ENCODE results near the gene CSAG1.
"Not testable (repeated sequence)": the region's sequence is repeated elsewhere in the genome, so short reads cannot be mapped to it uniquely, and the experiment has no call there.

CSAG1 gene

DNA sequence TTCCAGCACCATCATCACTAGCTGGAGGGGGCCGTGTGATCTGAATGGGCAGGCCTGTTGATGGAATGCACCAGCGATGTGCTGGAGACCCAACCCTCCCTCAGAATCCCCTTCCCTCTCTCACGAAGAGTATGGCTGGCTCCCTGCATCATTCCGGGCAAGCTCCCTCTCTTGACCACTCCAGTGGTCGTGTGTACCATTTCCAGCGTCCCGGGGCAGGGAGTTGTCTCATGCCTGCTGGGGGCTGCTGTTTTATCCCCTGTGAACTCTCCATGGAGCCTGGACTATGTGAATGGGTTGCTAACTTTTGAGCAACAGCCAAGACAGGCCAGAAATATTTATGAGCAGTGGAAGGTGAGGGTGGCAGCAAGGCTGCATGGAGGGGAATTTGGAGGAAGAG lies 8.1 kb downstream of the CSAG1 start:
- Mint-ChIP-seq H3K36me3 (no peaks in the 10 kb centered on the region), H3K4me3 (no peak overlapping the region), H3K27me3 (peaks cover 4% of the 10 kb centered on the region), H3K27ac (no peak overlapping the region), H3K4me1 (no peaks in the 10 kb centered on the region), H3K9me3 (no peaks in the 10 kb centered on the region)
- ATAC-seq (ENCODE audit: low read depth): no peak
- no peak for DNase-seq (ENCODE audit: low spot score in 2 of 2)

- H3K9me3 Mint-ChIP-seq: not testable (repeated sequence)
Observed at GRCh38 chrX:152713815-152714787, 19.4 kb downstream of the CSAG1 start, which contains the start of gene MAGEA2B. TSS of gene MAGEA2B (plus strand) at chrX:152714628. CDS start at chrX:152717107, 2,479 bp downstream.

GRCh38 chrX:152713195-152713594 lies 20.3 kb downstream of the CSAG1 start:
- H3K4me3 Mint-ChIP-seq; H3K36me3 Mint-ChIP-seq; ATAC-seq (ENCODE audit: low read depth); H3K27ac Mint-ChIP-seq; H3K4me1 Mint-ChIP-seq; DNase-seq (ENCODE audit: low spot score in 2 of 2); H3K9me3 Mint-ChIP-seq; H3K27me3 Mint-ChIP-seq: not testable (repeated sequence)

More at GRCh38 chrX:152713815-152714787, 19.4 kb downstream of the CSAG1 start, which contains the start of gene MAGEA2B:
- H3K4me1 Mint-ChIP-seq; ATAC-seq (ENCODE audit: low read depth); H3K27ac Mint-ChIP-seq; H3K27me3 Mint-ChIP-seq; DNase-seq (ENCODE audit: low spot score in 2 of 2); H3K4me3 Mint-ChIP-seq; H3K36me3 Mint-ChIP-seq: not testable (repeated sequence)

DNA sequence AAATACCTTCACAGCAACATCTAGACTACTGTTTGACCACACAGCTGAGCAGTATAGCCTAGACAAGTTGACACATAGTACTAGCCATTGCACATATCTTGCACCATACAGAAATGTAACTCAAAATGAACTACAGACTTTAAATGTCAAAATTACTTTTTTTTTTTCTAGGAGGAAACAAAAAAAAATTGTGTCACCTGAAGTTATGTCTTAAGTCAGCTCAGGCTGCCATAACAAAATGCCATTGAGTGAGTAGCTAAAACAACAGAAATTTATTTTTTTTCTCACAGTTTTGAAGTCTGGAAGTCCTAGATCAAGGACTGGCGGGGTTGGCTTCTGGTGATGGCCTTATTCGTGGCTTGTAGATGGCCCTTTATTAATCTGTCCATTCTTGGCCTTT lies 24.3 kb downstream of the CSAG1 start, which contains the start of gene CSAG2:
TSS of gene CSAG2 (minus strand) at position 101 of the 400 bp plus-strand sequence. CDS start 161 bp downstream, outside the sequence.
- not testable (repeated sequence) for H3K4me3 Mint-ChIP-seq; H3K27ac Mint-ChIP-seq; H3K36me3 Mint-ChIP-seq; H3K27me3 Mint-ChIP-seq; H3K9me3 Mint-ChIP-seq; DNase-seq (ENCODE audit: low spot score in 2 of 2); H3K4me1 Mint-ChIP-seq; ATAC-seq (ENCODE audit: low read depth)

DNA sequence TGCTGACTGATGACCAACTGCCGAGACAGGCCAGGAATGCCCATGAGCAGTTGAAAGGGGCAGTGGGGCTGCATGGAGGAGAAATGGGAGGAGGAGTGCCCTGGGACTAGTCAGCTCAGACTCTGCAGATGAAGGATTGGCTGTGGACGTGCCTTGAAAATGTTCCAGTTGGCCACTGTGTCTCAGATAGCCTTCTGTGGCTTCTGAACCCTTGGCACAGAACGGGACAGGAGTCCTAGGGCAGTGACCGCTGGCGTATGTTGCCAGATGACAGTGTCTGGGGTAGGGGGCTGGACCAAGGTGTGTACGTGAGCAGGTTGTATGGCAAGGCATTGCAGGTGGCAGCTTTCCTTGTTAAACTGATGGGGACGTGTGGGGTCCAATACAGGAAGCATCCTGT lies 27.0 kb downstream of the CSAG1 start:
- not testable (repeated sequence) for DNase-seq (ENCODE audit: low spot score in 2 of 2); H3K27ac Mint-ChIP-seq; H3K9me3 Mint-ChIP-seq; H3K4me3 Mint-ChIP-seq; H3K4me1 Mint-ChIP-seq; H3K27me3 Mint-ChIP-seq; ATAC-seq (ENCODE audit: low read depth); H3K36me3 Mint-ChIP-seq

- peak in 1 of 2 donors; percentile 8 for DNase-seq (ENCODE audit: low spot score in 2 of 2)
- ATAC-seq (ENCODE audit: low read depth); H3K4me1 Mint-ChIP-seq; H3K9me3 Mint-ChIP-seq; H3K4me3 Mint-ChIP-seq; H3K27me3 Mint-ChIP-seq; H3K36me3 Mint-ChIP-seq; H3K27ac Mint-ChIP-seq: not testable (repeated sequence)
Observed at GRCh38 chrX:152700390-152700789, 33.1 kb downstream of the CSAG1 start.

- not testable (repeated sequence) for H3K4me1 Mint-ChIP-seq; H3K9me3 Mint-ChIP-seq; H3K36me3 Mint-ChIP-seq; H3K27me3 Mint-ChIP-seq; ATAC-seq (ENCODE audit: low read depth); H3K4me3 Mint-ChIP-seq; DNase-seq (ENCODE audit: low spot score in 2 of 2); H3K27ac Mint-ChIP-seq
Observed at GRCh38 chrX:152697952-152698931, 35.3 kb downstream of the CSAG1 start, which contains the start of gene MAGEA3. TSS of gene MAGEA3 (plus strand) at chrX:152698794. CDS start at chrX:152700833, 2,039 bp downstream.

DNA sequence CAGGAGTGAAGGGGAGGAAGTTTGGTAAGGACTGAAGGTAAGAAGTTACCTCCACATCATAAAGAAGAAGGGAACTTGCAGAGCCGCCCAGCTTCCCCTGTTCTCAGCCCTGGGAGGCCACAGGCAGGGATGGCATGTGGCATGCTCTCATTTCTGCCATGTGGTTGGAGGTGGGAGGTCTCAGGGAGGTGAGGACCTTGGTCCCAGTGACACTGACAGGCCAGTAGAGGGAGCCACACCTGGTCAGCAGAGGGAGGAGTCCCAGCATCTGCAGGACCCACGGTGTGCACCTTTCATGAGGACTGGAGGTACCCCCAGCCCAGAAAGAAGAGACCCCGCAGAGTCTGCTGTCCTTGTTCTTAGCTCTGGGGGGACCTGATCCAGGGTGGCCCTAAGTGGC lies 52.5 kb downstream of the CSAG1 start:
- not testable (repeated sequence) for H3K27me3 Mint-ChIP-seq; H3K9me3 Mint-ChIP-seq; H3K4me3 Mint-ChIP-seq; H3K36me3 Mint-ChIP-seq; ATAC-seq (ENCODE audit: low read depth); H3K27ac Mint-ChIP-seq; DNase-seq (ENCODE audit: low spot score in 2 of 2); H3K4me1 Mint-ChIP-seq

Measured in memory B cell (primary cell).